HepG2 (cell line): ENCODE data around the gene TBC1D14. TPM values are rescaled to one million over a fixed set of nuclear protein-coding genes. Genes with fewer than 3 reads are reported as not detected.

Source experiments
- ATAC-seq: fragments of 200-7000 bp; cut with Tn5 transposase; 3 replicates; pipeline ENCODE4 v1.9.1; 2020; ENCODE audit warnings: mild to moderate bottlenecking, moderate library complexity
- BruUV-seq: library from RNA; stranded (reverse); fragments of 400-500 nt; replicated peaks from 2 replicates; lab custom pipeline; 2021; lab: Mats Ljungman, UMichigan
- CTCF ChIA-PET: fragments of 300-600 bp; formaldehyde crosslinking; extraction: SDS; loops from one replicate; lab custom pipeline; 2021; ENCODE audit warnings: low total read pairs, inconsistent platforms, low intra/inter-chr PET ratio; lab: Yijun Ruan, JAX
- POLR2A ChIA-PET: fragments of 350-600 bp; sonication (Branson Sonifier 250); formaldehyde crosslinking; loops from one replicate; lab custom pipeline; 2020; ENCODE audit warnings: antibody characterized with exemption, inconsistent platforms; lab: Yijun Ruan, JAX
- DNase-seq: peaks from one replicate; pipeline ENCODE4 v3.0.0-alpha.2; 2015; ENCODE audit warnings: low spot score
- FAIRE-seq: peaks from 3 replicates; lab custom pipeline; 2011; peaks lifted over from hg19 to GRCh38; lab: Jason Lieb, UNC
- H2AFZ ChIP-seq: one replicate; pipeline ENCODE4 v1.6.1; 2011; ENCODE audit warnings: low read length, inconsistent platforms
- H3K27ac ChIP-seq: fragments of 300-600 bp; 3 replicates; pipeline ENCODE4 v1.8.0; 2011; ENCODE audit warnings: mixed run types, mild to moderate bottlenecking, mixed read lengths, low read length, inconsistent platforms; ENCODE audit not compliant: insufficient read depth; ENCODE audit errors: extremely low read length
- H3K27me3 ChIP-seq, 2 experiments: fragments of 200-600 bp in 1 of 2; 2 replicates in 1 of 2; 3 replicates in 1 of 2; pipeline versions ENCODE4 v1.6.0 to v1.8.0; 2011; ENCODE audit warnings: low read length in 2 of 2, mild to moderate bottlenecking in 2 of 2, moderate library complexity in 2 of 2, inconsistent platforms in 1 of 2; ENCODE audit not compliant: insufficient read depth in 2 of 2, control insufficient read depth in 1 of 2
- H3K36me3 ChIP-seq, 2 experiments: fragments of 200-600 bp in 1 of 2; replicated peaks in 1 of 2; 2 replicates in 1 of 2; 3 replicates in 1 of 2; pipeline versions ENCODE4 v1.5.1 to v1.8.0; 2011; ENCODE audit warnings: low read length in 2 of 2, inconsistent platforms in 1 of 2; ENCODE audit not compliant: insufficient read depth in 2 of 2, control insufficient read depth in 1 of 2
- H3K4me1 ChIP-seq: 2 replicates; pipeline ENCODE4 v1.5.1; 2012; ENCODE audit warnings: low read length, inconsistent platforms; ENCODE audit not compliant: insufficient read depth
- H3K4me2 ChIP-seq: 2 replicates; pipeline ENCODE4 v1.6.0; 2011; ENCODE audit warnings: low read depth, low read length, inconsistent platforms
- H3K4me3 ChIP-seq, 3 experiments: fragments of 200-600 bp in 1 of 3; sonication (generic), shearing (Covaris generic) in 1 of 3; replicated peaks in 1 of 3; 2 replicates each; pipeline ENCODE4 v1.5.1; 2011 to 2016; ENCODE audit warnings: low read length in 3 of 3, inconsistent platforms in 2 of 3, low read depth in 2 of 3, mild to moderate bottlenecking in 2 of 3, control low read depth in 1 of 3, mixed read lengths in 1 of 3; ENCODE audit not compliant: insufficient read depth in 1 of 3
- H3K79me2 ChIP-seq: one replicate; pipeline ENCODE4 v1.6.1; 2011; ENCODE audit warnings: low read length, inconsistent platforms; ENCODE audit not compliant: insufficient read depth
- H3K9ac ChIP-seq: 2 replicates; pipeline ENCODE4 v1.6.0; 2011; ENCODE audit warnings: mild to moderate bottlenecking, low read depth, low read length, inconsistent platforms; ENCODE audit not compliant: insufficient read depth
- H3K9me3 ChIP-seq: 2 replicates; pipeline ENCODE4 v1.5.1; 2012; ENCODE audit warnings: mild to moderate bottlenecking, low read length
- H4K20me1 ChIP-seq: 2 replicates; pipeline ENCODE4 v1.6.0; 2011; ENCODE audit warnings: inconsistent platforms, mild to moderate bottlenecking, low read length, moderate library complexity; ENCODE audit not compliant: insufficient read depth
- CENPX ChIP-seq: sonication (generic); formaldehyde crosslinking; IDR thresholded peaks from 2 replicates; pipeline ENCODE4 v1.9.0; 2021; ENCODE audit warnings: mild to moderate bottlenecking, missing genetic modification reagents, moderate library complexity
- JUND ChIP-seq: sonication (generic); formaldehyde crosslinking; IDR thresholded peaks from 2 replicates; pipeline ENCODE4 v1.8.0; 2022; ENCODE audit warnings: mild to moderate bottlenecking, missing genetic modification reagents
- MEIS2 ChIP-seq: sonication (generic); formaldehyde crosslinking; IDR thresholded peaks from 2 replicates; pipeline ENCODE4 v1.9.0; 2021; ENCODE audit warnings: mild to moderate bottlenecking, missing genetic modification reagents
- MIXL1 ChIP-seq: IDR thresholded peaks from 2 replicates; pipeline ENCODE4 v1.6.1; 2016
- PBX3 ChIP-seq: sonication (generic); formaldehyde crosslinking; IDR thresholded peaks from 2 replicates; pipeline ENCODE4 v1.8.1; 2023; ENCODE audit warnings: missing genetic modification reagents, inconsistent platforms, borderline replicate concordance
- PCBP1 ChIP-seq: fragments of 200-400 bp; formaldehyde crosslinking; IDR thresholded peaks from 2 replicates; pipeline ENCODE4 v1.6.1; 2017; ENCODE audit warnings: mild to moderate bottlenecking, low read depth, low read length, borderline replicate concordance
- PLRG1 ChIP-seq: fragments of 450-650 bp; conservative IDR thresholded peaks from 2 replicates; pipeline ENCODE4 v1.6.1; 2016
- SKIL ChIP-seq: sonication (generic); formaldehyde crosslinking; IDR thresholded peaks from 2 replicates; pipeline ENCODE4 v1.8.0; 2022; ENCODE audit warnings: missing genetic modification reagents, mild to moderate bottlenecking, moderate library complexity, borderline replicate concordance
- SNAPC4 ChIP-seq: sonication (generic); formaldehyde crosslinking; IDR thresholded peaks from 2 replicates; pipeline ENCODE4 v1.4.0; 2020; ENCODE audit warnings: mild to moderate bottlenecking, missing genetic modification reagents
- ZNF232 ChIP-seq: sonication (generic); formaldehyde crosslinking; IDR thresholded peaks from 2 replicates; pipeline ENCODE4 v1.4.0; 2020; ENCODE audit warnings: missing genetic modification reagents, borderline replicate concordance
- ZNF24 ChIP-seq: fragments of 450-650 bp; IDR thresholded peaks from 2 replicates; pipeline ENCODE4 v1.6.1; 2017; ENCODE audit warnings: antibody characterized with exemption, mild to moderate bottlenecking
- ZNF326 ChIP-seq: sonication (generic); formaldehyde crosslinking; IDR thresholded peaks from 2 replicates; pipeline ENCODE4 v1.4.0; 2020; ENCODE audit warnings: missing genetic modification reagents, borderline replicate concordance
- ZNF615 ChIP-seq: sonication (generic); formaldehyde crosslinking; IDR thresholded peaks from 2 replicates; pipeline ENCODE4 v1.5.0; 2020; ENCODE audit warnings: mild to moderate bottlenecking, missing genetic modification reagents, borderline replicate concordance
- WGBS: methylation state at CpG from one replicate; pipeline ENCODE4 v1.1.6; 2017; ENCODE audit warnings: low lambda C conversion rate; 5-methylcytosine and 5-hydroxymethylcytosine counted together
- in situ Hi-C: cut with HindIII; loops from 2 replicates; pipeline ENCODE4 v1.10.0; 2017; ENCODE audit warnings: low pct_unique_long_range_greater_than_20kb; ENCODE audit not compliant: extremely low pct_ligation_motif_present
- intact Hi-C: fragments of 100-400 bp; cut with micrococcal nuclease; formaldehyde crosslinking; loops from one replicate; pipeline ENCODE4 v1.10.0; 2022; ENCODE audit not compliant: unreplicated experiment
- polyA plus RNA-seq, 8 experiments: library from polyadenylated mRNA; depleted of rRNA in 3 of 8; stranded (reverse) in 7 of 8; unstranded in 1 of 8; fragments of >200 nt; fragmentation: Illumina TruSeq in 4 of 8; extraction: Trizol in 4 of 8; gene quantifications; 2 replicates each; pipeline versions ENCODE4 v1.2.1 to v1.2.3, GENCODE V29; 2011 to 2016; ENCODE audit warnings: low read depth in 4 of 8, missing spikeins in 1 of 8, mixed read lengths in 1 of 8; ENCODE audit not compliant: insufficient read depth in 1 of 8
- total RNA-seq, 5 experiments: library from RNA; depleted of rRNA; stranded (reverse); fragments of >200 nt; fragmentation: Illumina TruSeq; extraction: Trizol; gene quantifications; 2 replicates each; pipeline ENCODE4 v1.2.3, GENCODE V29; 2016; ENCODE audit warnings: low read depth in 1 of 5

TBC1D14 gene
- total and polyA plus RNA-seq, 2 of the 13 experiments (the other 11 are each of a cell fraction or from before 2014, with no cell fraction given), result 29.5 to 46.5 TPM

DNA sequence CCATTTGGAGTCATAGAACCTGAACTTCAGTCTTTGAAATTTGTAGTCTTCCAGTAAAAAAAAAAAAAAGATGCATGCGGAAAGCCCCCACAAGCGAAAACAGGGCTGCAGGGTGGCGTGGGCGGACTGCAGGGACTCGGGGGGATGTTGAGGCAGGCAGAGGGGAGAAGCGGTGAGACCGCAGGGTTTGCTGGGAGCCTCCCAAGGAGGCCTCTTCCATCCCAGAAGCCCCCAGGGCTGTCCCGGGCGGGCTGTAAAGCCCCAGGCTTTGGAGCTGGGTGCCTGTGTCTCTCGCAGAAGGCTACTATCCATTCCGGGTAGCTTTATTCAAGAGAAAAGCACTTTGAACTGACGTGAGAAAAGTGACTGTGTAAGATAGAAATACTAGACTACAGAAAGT, 86.9 kb downstream of the TBC1D14 start (continued):
- TF ChIP-seq SNAPC4 (CRISPR knock-in tag), result no peak
- no peak for TF ChIP-seq ZNF232 (CRISPR knock-in tag)
- no peak for TF ChIP-seq ZNF326 (CRISPR knock-in tag)

- Histone ChIP-seq H3K9me3 (no peaks in the 10 kb centered on the region), H2AFZ (no peak overlapping the region), H3K4me2 (no peak overlapping the region), H3K4me1 (no peaks in the 10 kb centered on the region), H3K9ac (no peak overlapping the region), H3K27ac (no peak overlapping the region), H3K4me3 (no peak overlapping the region), H4K20me1 (no peaks in the 10 kb centered on the region), H3K79me2 (peaks cover 5% of the 10 kb centered on the region), H3K36me3 (peaks cover 47 to 81% of the 10 kb centered on the region in 2 experiments), H3K27me3 (no peaks in the 10 kb centered on the region)
- whole genome bisulfite sequencing, result 96% methylated on average over 13 of the region's 14 CpGs
- CTCF ChIA-PET, result no interaction called here
- intact Hi-C loops (no loop called here), in situ Hi-C loops (no loop called here)
- POLR2A ChIA-PET, result no interaction called here
- no peak for ATAC-seq
- BruUV-seq, result no TSS peak
- DNase-seq, result no peak
- FAIRE-seq, result no peak
- TF ChIP-seq ZNF615 (CRISPR knock-in tag), result no peak
- TF ChIP-seq PBX3 (CRISPR knock-in tag), result no peak
- no peak for TF ChIP-seq PCBP1
- no peak for TF ChIP-seq JUND
- TF ChIP-seq MEIS2 (CRISPR knock-in tag), result no peak
- TF ChIP-seq MIXL1 (CRISPR knock-in tag), result no peak
- no peak for TF ChIP-seq PLRG1
- TF ChIP-seq ZNF24, result no peak
- TF ChIP-seq CENPX (CRISPR knock-in tag), result no peak
- TF ChIP-seq SKIL (CRISPR knock-in tag), result no peak
Observed at GRCh38 chr4:6999172-7000086, 89.8 kb downstream of the TBC1D14 start.
